ENCODE data around the gene MYPOP. TPM values are rescaled to one million over a fixed set of nuclear protein-coding genes. Genes with fewer than 3 reads are reported as not detected.

Gene MYPOP
- total RNA-seq, 1 experiment from 2014 or later = 10.8 TPM

- Histone ChIP-seq H3K9ac (ENCODE audit: low read length) (no peak overlapping the region), H3K27me3 (ENCODE audit: insufficient read depth, low read length) (no peaks in the 10 kb centered on the region), H3K4me2 (ENCODE audit: low read length) (no peak overlapping the region), H3K4me1 (ENCODE audit: control insufficient read depth in 1 of 2, insufficient read depth in 2 of 2, low read length in 2 of 2) (peaks cover 6 to 17% of the 10 kb centered on the region in 2 experiments; a peak in 3 of 4 replicates), H3K36me3 (ENCODE audit: control insufficient read depth in 1 of 2, insufficient read depth in 2 of 2, low read length in 2 of 2) (no peaks in the 10 kb centered on the region; a peak in 1 of 4 replicates), H3K27ac (ENCODE audit: low read depth, low read length) (no peak overlapping the region), H3K9me3 (ENCODE audit: control insufficient read depth in 1 of 2, insufficient read depth in 1 of 2, low read depth in 1 of 2, low read length in 2 of 2) (no peaks in the 10 kb centered on the region), H3K9me2 (ENCODE audit: insufficient read depth) (no peaks in the 10 kb centered on the region), H3K4me3 (replicated peaks in 1 of 2; ENCODE audit: low read depth in 1 of 2, low read length in 2 of 2) (no peak overlapping the region), H4K20me1 (ENCODE audit: insufficient read depth) (no peaks in the 10 kb centered on the region), H2AFZ (ENCODE audit: low read depth, low read length, poor library complexity, severe bottlenecking) (no peak overlapping the region), H3K79me2 (ENCODE audit: insufficient read depth, low read length) (no peaks in the 10 kb centered on the region)
- intact Hi-C loops (cut with micrococcal nuclease) = no loop called here
- TF ChIP-seq ELF1 (IDR thresholded peaks at IDR 0.05; ENCODE audit: borderline replicate concordance, low read depth) = no peak
- TF ChIP-seq ATF3 (IDR thresholded peaks at IDR 0.05) = no peak
- TF ChIP-seq CTCF (IDR thresholded peaks at IDR 0.05 in 2 of 3, conservative IDR thresholded peaks at IDR 0.05 in 1 of 3; ENCODE audit: borderline replicate concordance in 1 of 3, insufficient read depth in 1 of 3, low read depth in 2 of 3, low read length in 2 of 3) = no peak
- TF ChIP-seq ZBTB33 (IDR thresholded peaks at IDR 0.05; ENCODE audit: extremely low read depth, insufficient replicate concordance, low read length) = no peak
- TF ChIP-seq POLR2AphosphoS5 (IDR thresholded peaks at IDR 0.05; ENCODE audit: low read depth, low read length) = no peak
- TF ChIP-seq EGR1 (IDR thresholded peaks at IDR 0.05; ENCODE audit: low read depth) = no peak
- no peak for TF ChIP-seq CBX3 (IDR thresholded peaks at IDR 0.05; ENCODE audit: low read depth)
- no peak for TF ChIP-seq YY1 (IDR thresholded peaks at IDR 0.05; ENCODE audit: extremely low read depth, insufficient replicate concordance, low read depth, low read length)
- TF ChIP-seq FOSL1 (IDR thresholded peaks at IDR 0.05; ENCODE audit: low read depth) = no peak
- no peak for TF ChIP-seq RAD21 (IDR thresholded peaks at IDR 0.05; ENCODE audit: low read depth)
- TF ChIP-seq TCF7L2 (IDR thresholded peaks at IDR 0.05; ENCODE audit: borderline replicate concordance, extremely low read depth, insufficient read depth, insufficient read length) = no peak
- no peak for TF ChIP-seq SIN3A (IDR thresholded peaks at IDR 0.05; ENCODE audit: low read depth)
- TF ChIP-seq SP1 (IDR thresholded peaks at IDR 0.05; ENCODE audit: low read depth) = no peak
- TF ChIP-seq ZNF274 (IDR thresholded peaks at IDR 0.05; ENCODE audit: low read depth, low read length) = no peak
- no peak for TF ChIP-seq MAX (IDR thresholded peaks at IDR 0.05)
- TF ChIP-seq REST (IDR thresholded peaks at IDR 0.05; ENCODE audit: low read depth) = no peak
- TF ChIP-seq POLR2A (IDR thresholded peaks at IDR 0.05; ENCODE audit: borderline replicate concordance, extremely low read depth, insufficient read depth, insufficient read length) = no peak
- TF ChIP-seq ZFX (IDR thresholded peaks at IDR 0.05) = no peak
- BruUV-seq (replicated peaks) = no TSS peak
- ChIA-PET CTCF (interaction anchor here (0.7 kb wide), 1 partner anchor 13 kb away, joined by 4 read pairs; no protein-coding TSS in a partner anchor), RAD21 (ENCODE audit: low non-redundant PET in 1 of 2, low total read pairs in 2 of 2, uncharacterized antibody in 2 of 2, unreplicated experiment in 2 of 2) (interaction anchor here in 1 of 2 experiments (0.6 kb wide), 1 partner anchor 59 kb away, joined by 3 read pairs; no protein-coding TSS in a partner anchor), POLR2A (no interaction called here)
- no peak for ATAC-seq
- DNase-seq (ENCODE audit: low read depth, low spot score) = no peak
Measured at GRCh38 chr19:45876161-45876410, 26.3 kb downstream of the MYPOP start.
